Measurements from ENCODE around the gene LILRA2.

DNA sequence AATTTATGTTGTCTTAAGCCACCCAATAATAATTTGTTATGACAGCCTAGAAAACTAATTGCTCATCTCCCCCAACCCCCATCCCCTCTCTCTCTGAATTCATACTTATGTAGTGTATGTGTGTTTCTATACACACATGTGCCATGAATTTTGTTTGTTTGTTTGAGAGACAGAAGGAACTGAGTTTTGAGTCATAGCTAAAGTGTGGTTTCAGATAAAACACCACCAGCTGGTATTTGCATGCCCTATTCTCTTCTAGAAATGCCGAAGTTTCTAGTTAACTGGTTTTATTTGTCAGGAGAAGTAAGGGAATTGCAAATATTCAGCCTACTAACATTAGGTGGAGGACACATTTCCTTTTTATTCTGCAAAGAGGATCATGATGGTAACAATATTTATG lies 17.4 kb upstream of the LILRA2 start:
- no peak for TF ChIP-seq CTCF (IDR thresholded peaks at IDR 0.05)
- TF ChIP-seq POLR2A (IDR thresholded peaks at IDR 0.05) = no peak
- TF ChIP-seq POLR2AphosphoS5 (IDR thresholded peaks at IDR 0.05) = no peak

Data from breast epithelium (tissue), 3 donors.